IMR-90 (cell line): ENCODE data around the gene IRS2. TPM values are rescaled to one million over a fixed set of nuclear protein-coding genes. Genes with fewer than 3 reads are reported as not detected.

Experiments
- ATAC-seq: fragments of 200-7000 bp; cut with Tn5 transposase; 2 replicates; pipeline ENCODE4 v1.9.1; 2020; ENCODE audit warnings: low read depth, mild to moderate bottlenecking, moderate library complexity
- BruUV-seq: library from RNA; stranded (reverse); fragments of 400-500 nt; replicated peaks from 2 replicates; lab custom pipeline; 2021; lab: Mats Ljungman, UMichigan
- CTCF ChIA-PET: fragments of 300-600 bp; formaldehyde crosslinking; extraction: SDS; loops from one replicate; lab custom pipeline; 2021; ENCODE audit warnings: antibody characterized with exemption; lab: Yijun Ruan, JAX
- POLR2A ChIA-PET: fragments of 300-600 bp; sonication (Branson Sonifier 250); formaldehyde crosslinking; loops from one replicate; lab custom pipeline; 2022; ENCODE audit warnings: antibody characterized with exemption; ENCODE audit not compliant: unreplicated experiment; lab: Charles Lee
- DNase-seq: peaks from one replicate; pipeline ENCODE4 v3.0.0; 2013
- H2AFZ ChIP-seq: replicated peaks from 2 replicates; pipeline ENCODE3; 2013; ENCODE audit warnings: low read length, mild to moderate bottlenecking; ENCODE audit not compliant: poor library complexity
- H2AK5ac ChIP-seq: 2 replicates; pipeline ENCODE4 v1.6.1; 2013; ENCODE audit warnings: low read depth, low read length, inconsistent platforms
- H2AK9ac ChIP-seq: replicated peaks from 2 replicates; pipeline ENCODE3; 2013; ENCODE audit warnings: mild to moderate bottlenecking, low read depth, low read length, moderate library complexity; ENCODE audit not compliant: poor library complexity
- H2BK120ac ChIP-seq: 2 replicates; pipeline ENCODE4 v1.6.1; 2013; ENCODE audit warnings: low read depth, low read length, inconsistent platforms
- H2BK15ac ChIP-seq: 3 replicates; pipeline ENCODE4 v1.6.1; 2013; ENCODE audit warnings: low read depth, low read length, inconsistent platforms
- H2BK20ac ChIP-seq: 2 replicates; pipeline ENCODE4 v1.6.1; 2013; ENCODE audit warnings: low read depth, mild to moderate bottlenecking, inconsistent platforms, low read length, moderate library complexity
- H2BK5ac ChIP-seq: 2 replicates; pipeline ENCODE4 v1.6.1; 2013; ENCODE audit warnings: mild to moderate bottlenecking, low read depth, low read length, inconsistent platforms; ENCODE audit not compliant: poor library complexity, severe bottlenecking
- H3K14ac ChIP-seq: replicated peaks from 2 replicates; pipeline ENCODE4 v1.6.1; 2013; ENCODE audit warnings: low read depth, low read length, inconsistent platforms
- H3K18ac ChIP-seq: 2 replicates; pipeline ENCODE4 v1.6.1; 2013; ENCODE audit warnings: low read depth, low read length, control low read depth
- H3K23ac ChIP-seq: 2 replicates; pipeline ENCODE4 v1.6.1; 2013; ENCODE audit warnings: low read depth, low read length, inconsistent platforms
- H3K27ac ChIP-seq: 2 replicates; pipeline ENCODE4 v1.5.1; 2013; ENCODE audit warnings: mild to moderate bottlenecking, control low read depth, low read length; ENCODE audit not compliant: insufficient read depth
- H3K27me3 ChIP-seq: 2 replicates; pipeline ENCODE4 v1.6.1; 2013; ENCODE audit warnings: low read length; ENCODE audit not compliant: control insufficient read depth, insufficient read depth
- H3K36me3 ChIP-seq: 2 replicates; pipeline ENCODE4 v1.6.1; 2013; ENCODE audit warnings: low read length, mixed read lengths; ENCODE audit not compliant: control insufficient read depth, insufficient read depth
- H3K4ac ChIP-seq: 2 replicates; pipeline ENCODE4 v1.6.1; 2013; ENCODE audit warnings: low read depth, low read length, inconsistent platforms
- H3K4me1 ChIP-seq: 2 replicates; pipeline ENCODE4 v1.6.1; 2013; ENCODE audit warnings: low read length, mixed read lengths; ENCODE audit not compliant: control insufficient read depth, insufficient read depth
- H3K4me2 ChIP-seq: 2 replicates; pipeline ENCODE4 v1.6.1; 2013; ENCODE audit warnings: low read depth, mild to moderate bottlenecking, control low read depth, low read length, moderate library complexity
- H3K4me3 ChIP-seq: 2 replicates; pipeline ENCODE4 v1.5.1; 2013; ENCODE audit warnings: low read depth, mild to moderate bottlenecking, control low read depth, low read length, moderate library complexity; ENCODE audit not compliant: insufficient read depth
- H3K56ac ChIP-seq: 2 replicates; pipeline ENCODE4 v1.6.1; 2013; ENCODE audit warnings: low read length, inconsistent platforms; ENCODE audit not compliant: insufficient read depth; ENCODE audit errors: extremely low read depth
- H3K79me1 ChIP-seq, 2 experiments: 2 replicates each; pipeline ENCODE4 v1.6.1; 2013; ENCODE audit warnings: low read length in 2 of 2, inconsistent platforms in 1 of 2, low read depth in 1 of 2
- H3K9ac ChIP-seq: 2 replicates; pipeline ENCODE4 v1.6.1; 2013; ENCODE audit warnings: low read depth, low read length, control low read depth
- H3K9me1 ChIP-seq: 2 replicates; pipeline ENCODE4 v1.6.1; 2013; ENCODE audit warnings: low read length, inconsistent platforms; ENCODE audit not compliant: insufficient read depth
- H3K9me3 ChIP-seq: 2 replicates; pipeline ENCODE4 v1.6.1; 2013; ENCODE audit warnings: low read length; ENCODE audit not compliant: control insufficient read depth, insufficient read depth
- H4K20me1 ChIP-seq: 2 replicates; pipeline ENCODE4 v1.6.1; 2013; ENCODE audit warnings: low read length, inconsistent platforms; ENCODE audit not compliant: insufficient read depth
- H4K5ac ChIP-seq: 2 replicates; pipeline ENCODE4 v1.6.1; 2013; ENCODE audit warnings: mild to moderate bottlenecking, low read depth, low read length, control low read depth
- H4K8ac ChIP-seq, 2 experiments: 2 replicates each; pipeline ENCODE4 v1.6.1; 2013; ENCODE audit warnings: low read depth in 2 of 2, low read length in 2 of 2, control low read depth in 1 of 2, inconsistent platforms in 1 of 2
- H4K91ac ChIP-seq: 2 replicates; pipeline ENCODE4 v1.6.1; 2013; ENCODE audit warnings: low read depth, low read length, inconsistent platforms; ENCODE audit not compliant: insufficient read depth
- CHD1 ChIP-seq: IDR thresholded peaks from 2 replicates; pipeline ENCODE4 v1.6.1; 2012; ENCODE audit warnings: low read depth, low read length, improper control_type of control experiment
- CTCF ChIP-seq: conservative IDR thresholded peaks from 2 replicates; pipeline ENCODE4 v1.5.1; 2012; ENCODE audit warnings: mild to moderate bottlenecking, low read depth, low read length, improper control_type of control experiment
- MAFK ChIP-seq: IDR thresholded peaks from 2 replicates; pipeline ENCODE4 v1.6.1; 2012; ENCODE audit warnings: low read depth, low read length, improper control_type of control experiment
- MXI1 ChIP-seq: IDR thresholded peaks from 2 replicates; pipeline ENCODE4 v1.6.1; 2012; ENCODE audit warnings: low read depth, mild to moderate bottlenecking, low read length, moderate library complexity, borderline replicate concordance
- RAD21 ChIP-seq: IDR thresholded peaks from 2 replicates; pipeline ENCODE4 v1.6.1; 2012; ENCODE audit warnings: low read length, improper control_type of control experiment
- SMC3 ChIP-seq: fragments of 150-350 bp; IDR thresholded peaks from 2 replicates; pipeline ENCODE4 v1.6.1; 2016; ENCODE audit warnings: low read depth, mild to moderate bottlenecking, antibody characterized with exemption, low read length, moderate library complexity
- WGBS, 2 experiments: methylation state at CpG; one replicate each; pipeline versions ENCODE4 v1.1.5 to v1.1.7; 2013; ENCODE audit warnings: missing lambda C conversion rate in 2 of 2; ENCODE audit not compliant: insufficient read length in 1 of 2; ENCODE audit errors: extremely low coverage in 2 of 2; 5-methylcytosine and 5-hydroxymethylcytosine counted together
- dilution Hi-C: fragments of 300-500 bp; cut with HindIII; formaldehyde crosslinking; loops from one replicate; pipeline ENCODE4 v1.14.3; 2018; ENCODE audit warnings: low sequenced_read_pairs; ENCODE audit not compliant: unreplicated experiment
- in situ Hi-C: fragments of 300-500 bp; cut with MboI; formaldehyde crosslinking; loops from 3 replicates; pipeline ENCODE4 v1.14.3; 2019; ENCODE audit warnings: low sequenced_read_pairs, inconsistent platforms, mixed read lengths
- intact Hi-C: fragments of 100-400 bp; cut with micrococcal nuclease; formaldehyde crosslinking; loops from 2 replicates; pipeline ENCODE4 v1.10.0; 2022
- polyA plus RNA-seq, 3 experiments: library from polyadenylated mRNA; depleted of rRNA; stranded (reverse); fragments of >200 nt; gene quantifications; 2 replicates each; pipeline ENCODE4 v1.2.3, GENCODE V29; 2012; ENCODE audit warnings: low replicate concordance in 1 of 3
- total RNA-seq: library from RNA; depleted of rRNA; stranded (reverse); fragments of >200 nt; gene quantifications from 2 replicates; pipeline ENCODE4 v1.2.3, GENCODE V29; 2012
- TF ChIP-seq, protein P1 (sequence below): fragments of 150-350 bp; IDR thresholded peaks from 2 replicates; pipeline ENCODE4 v1.6.1; 2017; ENCODE audit warnings: mild to moderate bottlenecking, antibody characterized with exemption, low read length, low read depth
- TF ChIP-seq, protein P2 (sequence below): fragments of 150-350 bp; IDR thresholded peaks from 2 replicates; pipeline ENCODE4 v1.6.1; 2016; ENCODE audit warnings: low read depth, mild to moderate bottlenecking, low read length, moderate library complexity, borderline replicate concordance

Gene IRS2
- total and polyA plus RNA-seq, 2 of the 4 experiments (the other 2 are of a cell fraction) = 0.36 to 1.4 TPM

- Histone ChIP-seq H2AFZ (peak overlapping the region; percentile 23), H3K9me3 (no peaks in the 10 kb centered on the region), H2BK120ac (no peak overlapping the region), H2BK15ac (no peak overlapping the region), H3K23ac (no peak overlapping the region), H3K9ac (no peak overlapping the region), H3K4me2 (no peak overlapping the region), H3K4ac (no peak overlapping the region), H3K18ac (no peak overlapping the region), H3K4me3 (no peak overlapping the region), H3K56ac (no peak overlapping the region), H4K8ac (no peak overlapping the region), H4K91ac (no peak overlapping the region), H4K5ac (no peak overlapping the region), H2BK20ac (no peak overlapping the region), H2BK5ac (no peak overlapping the region), H3K27me3 (peaks cover 3% of the 10 kb centered on the region; the same call in 1 of the 2 replicates), H2AK5ac (no peak overlapping the region), H4K20me1 (no peaks in the 10 kb centered on the region), H3K9me1 (peaks cover 9% of the 10 kb centered on the region; the same call in 1 of the 2 replicates), H3K36me3 (no peaks in the 10 kb centered on the region), H3K27ac (no peak overlapping the region), H3K4me1 (peaks cover 3% of the 10 kb centered on the region; the same call in 1 of the 2 replicates), H3K14ac (0 out of 2 replicates have a peak overlapping the region, but pooled peaks have one; percentile 26), H3K79me1 (no peaks in the 10 kb centered on the region), H2AK9ac (no peak overlapping the region)
- ATAC-seq (peak; percentile 63), DNase-seq (peak; percentile 21)
- dilution Hi-C loops = no loop called here
- no TSS peak for BruUV-seq
- in situ Hi-C loops = no loop called here
- no CpG with 5 or more reads among the region's 4 CpGs for WGBS, 2 experiments
- intact Hi-C loops = no loop called here
- CTCF ChIA-PET = no interaction called here
- TF ChIP-seq MAFK (no peak), CTCF (no peak), MXI1 (no peak), RAD21 (no peak), CHD1 (no peak), SMC3 (no peak)
- TF ChIP-seq, protein P1, sequence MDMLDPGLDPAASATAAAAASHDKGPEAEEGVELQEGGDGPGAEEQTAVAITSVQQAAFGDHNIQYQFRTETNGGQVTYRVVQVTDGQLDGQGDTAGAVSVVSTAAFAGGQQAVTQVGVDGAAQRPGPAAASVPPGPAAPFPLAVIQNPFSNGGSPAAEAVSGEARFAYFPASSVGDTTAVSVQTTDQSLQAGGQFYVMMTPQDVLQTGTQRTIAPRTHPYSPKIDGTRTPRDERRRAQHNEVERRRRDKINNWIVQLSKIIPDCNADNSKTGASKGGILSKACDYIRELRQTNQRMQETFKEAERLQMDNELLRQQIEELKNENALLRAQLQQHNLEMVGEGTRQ = no peak; the same call in 1 of the 2 replicates
- TF ChIP-seq, protein P2, sequence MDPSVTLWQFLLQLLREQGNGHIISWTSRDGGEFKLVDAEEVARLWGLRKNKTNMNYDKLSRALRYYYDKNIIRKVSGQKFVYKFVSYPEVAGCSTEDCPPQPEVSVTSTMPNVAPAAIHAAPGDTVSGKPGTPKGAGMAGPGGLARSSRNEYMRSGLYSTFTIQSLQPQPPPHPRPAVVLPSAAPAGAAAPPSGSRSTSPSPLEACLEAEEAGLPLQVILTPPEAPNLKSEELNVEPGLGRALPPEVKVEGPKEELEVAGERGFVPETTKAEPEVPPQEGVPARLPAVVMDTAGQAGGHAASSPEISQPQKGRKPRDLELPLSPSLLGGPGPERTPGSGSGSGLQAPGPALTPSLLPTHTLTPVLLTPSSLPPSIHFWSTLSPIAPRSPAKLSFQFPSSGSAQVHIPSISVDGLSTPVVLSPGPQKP = no peak
- POLR2A ChIA-PET = no interaction called here
Observed at GRCh38 chr13:109816808-109817203, 30.4 kb upstream of the IRS2 start.
